SK-N-SH treated with all-trans-retinoic acid at 6 μM for 48 hours (cell line): ENCODE results near the gene CLPTM1L.

ENCODE experiments used
- ARNTL ChIP-seq: fragments of 450-650 bp; formaldehyde crosslinking; IDR thresholded peaks from 2 replicates; pipeline ENCODE4 v1.5.0; 2020; ENCODE audit warnings: low read depth, mild to moderate bottlenecking, moderate library complexity, borderline replicate concordance
- ESRRG ChIP-seq: fragments of 250-450 bp; sonication (Bioruptor Pico); IDR thresholded peaks from 2 replicates; pipeline ENCODE4 v1.6.1; 2021; ENCODE audit warnings: mild to moderate bottlenecking
- ISL1 ChIP-seq: fragments of 250-450 bp; sonication (Bioruptor Pico); IDR thresholded peaks from 2 replicates; pipeline ENCODE4 v2.1.2; 2022; ENCODE audit warnings: mild to moderate bottlenecking, moderate library complexity
- OSR1 ChIP-seq: fragments of 250-450 bp; sonication (Bioruptor Pico); IDR thresholded peaks from 2 replicates; pipeline ENCODE4 v1.8.0; 2022; ENCODE audit warnings: moderate library complexity, mild to moderate bottlenecking, inconsistent platforms
- PPARA ChIP-seq: fragments of 250-450 bp; sonication (Bioruptor Pico); IDR thresholded peaks from 2 replicates; pipeline ENCODE4 v1.5.0; 2020; ENCODE audit warnings: mild to moderate bottlenecking, borderline replicate concordance
- TOX ChIP-seq: fragments of 250-450 bp; sonication (Bioruptor Pico); IDR thresholded peaks from 2 replicates; pipeline ENCODE4 v1.8.0; 2021; ENCODE audit warnings: mild to moderate bottlenecking, moderate library complexity, borderline replicate concordance
- ZC3H10 ChIP-seq: fragments of 250-450 bp; sonication (Bioruptor Pico); IDR thresholded peaks from 2 replicates; pipeline ENCODE4 v1.5.1; 2021; ENCODE audit warnings: mild to moderate bottlenecking, moderate library complexity
- ZFP3 ChIP-seq: fragments of 250-450 bp; sonication (Bioruptor Pico); IDR thresholded peaks from 2 replicates; pipeline ENCODE4 v1.5.0; 2020; ENCODE audit warnings: mild to moderate bottlenecking, moderate library complexity
- ZNF8 ChIP-seq: fragments of 450-650 bp; formaldehyde crosslinking; IDR thresholded peaks from 2 replicates; pipeline ENCODE4 v1.5.0; 2020; ENCODE audit warnings: mild to moderate bottlenecking, moderate library complexity
- TF ChIP-seq, protein P1 (sequence below): fragments of 250-450 bp; sonication (Bioruptor Pico); IDR thresholded peaks from 2 replicates; pipeline ENCODE4 v1.5.1; 2020; ENCODE audit warnings: low read depth, mild to moderate bottlenecking, moderate library complexity
- TF ChIP-seq, protein P2 (sequence below): fragments of 250-450 bp; sonication (Bioruptor Pico); IDR thresholded peaks from 2 replicates; pipeline ENCODE4 v1.5.1; 2021; ENCODE audit warnings: mild to moderate bottlenecking, moderate library complexity
- TF ChIP-seq, protein P3 (sequence below): fragments of 250-450 bp; sonication (Bioruptor Pico); IDR thresholded peaks from 2 replicates; pipeline ENCODE4 v1.5.0; 2020; ENCODE audit warnings: mild to moderate bottlenecking, moderate library complexity
- TF ChIP-seq, protein P4 (sequence below): fragments of 250-450 bp; sonication (Bioruptor Pico); IDR thresholded peaks from 2 replicates; pipeline ENCODE4 v1.8.0; 2020; ENCODE audit warnings: mild to moderate bottlenecking, moderate library complexity, borderline replicate concordance

DNA sequence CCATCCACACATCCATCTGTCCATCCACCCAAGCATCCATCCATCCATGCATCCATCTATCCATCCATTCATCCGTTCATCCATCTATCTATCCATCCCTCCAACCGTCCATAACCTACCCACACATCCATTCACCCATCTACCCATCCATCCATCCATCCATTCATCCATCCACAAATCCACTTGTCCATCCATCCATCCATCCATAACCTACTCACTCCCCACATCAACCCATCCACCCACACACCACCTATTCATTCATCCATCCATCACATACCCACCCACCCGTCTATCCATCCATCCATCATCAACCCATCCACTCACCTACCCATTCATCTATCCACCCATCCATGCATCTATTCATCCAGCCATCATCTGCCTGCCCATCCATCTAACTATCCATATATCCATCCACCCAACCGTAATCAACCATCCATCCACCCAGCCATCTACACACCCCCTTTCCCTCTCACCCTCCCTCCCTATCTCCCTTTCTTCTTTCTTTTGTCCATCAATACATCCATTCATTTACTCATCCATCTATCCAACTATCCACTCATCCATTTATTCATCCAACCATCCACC is 43.6 kb upstream of the CLPTM1L start:
- TF ChIP-seq PPARA, result no peak
- TF ChIP-seq, protein P1, sequence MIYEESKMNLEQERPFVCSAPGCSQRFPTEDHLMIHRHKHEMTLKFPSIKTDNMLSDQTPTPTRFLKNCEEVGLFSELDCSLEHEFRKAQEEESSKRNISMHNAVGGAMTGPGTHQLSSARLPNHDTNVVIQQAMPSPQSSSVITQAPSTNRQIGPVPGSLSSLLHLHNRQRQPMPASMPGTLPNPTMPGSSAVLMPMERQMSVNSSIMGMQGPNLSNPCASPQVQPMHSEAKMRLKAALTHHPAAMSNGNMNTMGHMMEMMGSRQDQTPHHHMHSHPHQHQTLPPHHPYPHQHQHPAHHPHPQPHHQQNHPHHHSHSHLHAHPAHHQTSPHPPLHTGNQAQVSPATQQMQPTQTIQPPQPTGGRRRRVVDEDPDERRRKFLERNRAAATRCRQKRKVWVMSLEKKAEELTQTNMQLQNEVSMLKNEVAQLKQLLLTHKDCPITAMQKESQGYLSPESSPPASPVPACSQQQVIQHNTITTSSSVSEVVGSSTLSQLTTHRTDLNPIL, result no peak
- TF ChIP-seq ARNTL (CRISPR knock-in tag), result no peak
- TF ChIP-seq, protein P2, sequence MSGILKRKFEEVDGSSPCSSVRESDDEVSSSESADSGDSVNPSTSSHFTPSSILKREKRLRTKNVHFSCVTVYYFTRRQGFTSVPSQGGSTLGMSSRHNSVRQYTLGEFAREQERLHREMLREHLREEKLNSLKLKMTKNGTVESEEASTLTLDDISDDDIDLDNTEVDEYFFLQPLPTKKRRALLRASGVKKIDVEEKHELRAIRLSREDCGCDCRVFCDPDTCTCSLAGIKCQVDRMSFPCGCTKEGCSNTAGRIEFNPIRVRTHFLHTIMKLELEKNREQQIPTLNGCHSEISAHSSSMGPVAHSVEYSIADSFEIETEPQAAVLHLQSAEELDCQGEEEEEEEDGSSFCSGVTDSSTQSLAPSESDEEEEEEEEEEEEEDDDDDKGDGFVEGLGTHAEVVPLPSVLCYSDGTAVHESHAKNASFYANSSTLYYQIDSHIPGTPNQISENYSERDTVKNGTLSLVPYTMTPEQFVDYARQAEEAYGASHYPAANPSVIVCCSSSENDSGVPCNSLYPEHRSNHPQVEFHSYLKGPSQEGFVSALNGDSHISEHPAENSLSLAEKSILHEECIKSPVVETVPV, result no peak
- TF ChIP-seq, protein P3, sequence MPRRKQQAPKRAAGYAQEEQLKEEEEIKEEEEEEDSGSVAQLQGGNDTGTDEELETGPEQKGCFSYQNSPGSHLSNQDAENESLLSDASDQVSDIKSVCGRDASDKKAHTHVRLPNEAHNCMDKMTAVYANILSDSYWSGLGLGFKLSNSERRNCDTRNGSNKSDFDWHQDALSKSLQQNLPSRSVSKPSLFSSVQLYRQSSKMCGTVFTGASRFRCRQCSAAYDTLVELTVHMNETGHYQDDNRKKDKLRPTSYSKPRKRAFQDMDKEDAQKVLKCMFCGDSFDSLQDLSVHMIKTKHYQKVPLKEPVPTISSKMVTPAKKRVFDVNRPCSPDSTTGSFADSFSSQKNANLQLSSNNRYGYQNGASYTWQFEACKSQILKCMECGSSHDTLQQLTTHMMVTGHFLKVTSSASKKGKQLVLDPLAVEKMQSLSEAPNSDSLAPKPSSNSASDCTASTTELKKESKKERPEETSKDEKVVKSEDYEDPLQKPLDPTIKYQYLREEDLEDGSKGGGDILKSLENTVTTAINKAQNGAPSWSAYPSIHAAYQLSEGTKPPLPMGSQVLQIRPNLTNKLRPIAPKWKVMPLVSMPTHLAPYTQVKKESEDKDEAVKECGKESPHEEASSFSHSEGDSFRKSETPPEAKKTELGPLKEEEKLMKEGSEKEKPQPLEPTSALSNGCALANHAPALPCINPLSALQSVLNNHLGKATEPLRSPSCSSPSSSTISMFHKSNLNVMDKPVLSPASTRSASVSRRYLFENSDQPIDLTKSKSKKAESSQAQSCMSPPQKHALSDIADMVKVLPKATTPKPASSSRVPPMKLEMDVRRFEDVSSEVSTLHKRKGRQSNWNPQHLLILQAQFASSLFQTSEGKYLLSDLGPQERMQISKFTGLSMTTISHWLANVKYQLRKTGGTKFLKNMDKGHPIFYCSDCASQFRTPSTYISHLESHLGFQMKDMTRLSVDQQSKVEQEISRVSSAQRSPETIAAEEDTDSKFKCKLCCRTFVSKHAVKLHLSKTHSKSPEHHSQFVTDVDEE (CRISPR knock-in tag), result no peak
- TF ChIP-seq TOX (CRISPR knock-in tag), result no peak
- no peak for TF ChIP-seq ISL1 (CRISPR knock-in tag)
- no peak for TF ChIP-seq ZC3H10 (CRISPR knock-in tag)
- TF ChIP-seq ZNF8 (CRISPR knock-in tag), result no peak
- TF ChIP-seq, protein P4, sequence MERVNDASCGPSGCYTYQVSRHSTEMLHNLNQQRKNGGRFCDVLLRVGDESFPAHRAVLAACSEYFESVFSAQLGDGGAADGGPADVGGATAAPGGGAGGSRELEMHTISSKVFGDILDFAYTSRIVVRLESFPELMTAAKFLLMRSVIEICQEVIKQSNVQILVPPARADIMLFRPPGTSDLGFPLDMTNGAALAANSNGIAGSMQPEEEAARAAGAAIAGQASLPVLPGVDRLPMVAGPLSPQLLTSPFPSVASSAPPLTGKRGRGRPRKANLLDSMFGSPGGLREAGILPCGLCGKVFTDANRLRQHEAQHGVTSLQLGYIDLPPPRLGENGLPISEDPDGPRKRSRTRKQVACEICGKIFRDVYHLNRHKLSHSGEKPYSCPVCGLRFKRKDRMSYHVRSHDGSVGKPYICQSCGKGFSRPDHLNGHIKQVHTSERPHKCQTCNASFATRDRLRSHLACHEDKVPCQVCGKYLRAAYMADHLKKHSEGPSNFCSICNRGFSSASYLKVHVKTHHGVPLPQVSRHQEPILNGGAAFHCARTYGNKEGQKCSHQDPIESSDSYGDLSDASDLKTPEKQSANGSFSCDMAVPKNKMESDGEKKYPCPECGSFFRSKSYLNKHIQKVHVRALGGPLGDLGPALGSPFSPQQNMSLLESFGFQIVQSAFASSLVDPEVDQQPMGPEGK, result no peak
- TF ChIP-seq OSR1 (CRISPR knock-in tag), result no peak
- no peak for TF ChIP-seq ZFP3 (CRISPR knock-in tag)
- no peak for TF ChIP-seq ESRRG (CRISPR knock-in tag)
